Endothelial cell (in vitro differentiated cells): Measurements from ENCODE around the gene MIPEP. TPM values are rescaled to one million over a fixed set of nuclear protein-coding genes. Genes with fewer than 3 reads are reported as not detected.

ENCODE experiments used
- DNase-seq: peaks from one replicate; pipeline ENCODE4 v3.0.0; 2021; ENCODE audit warnings: low spot score
- H3K27ac Mint-ChIP-seq: one replicate; pipeline ENCODE4 v1.8.0; 2021; ENCODE audit warnings: mixed read lengths, inconsistent platforms; ENCODE audit not compliant: unreplicated experiment
- H3K27me3 Mint-ChIP-seq: one replicate; pipeline ENCODE4 v1.8.0; 2021; ENCODE audit warnings: mild to moderate bottlenecking, moderate library complexity, mixed read lengths, inconsistent platforms; ENCODE audit not compliant: unreplicated experiment
- H3K36me3 Mint-ChIP-seq: one replicate; pipeline ENCODE4 v1.8.0; 2021; ENCODE audit warnings: mild to moderate bottlenecking, low read depth, mixed read lengths, inconsistent platforms; ENCODE audit not compliant: unreplicated experiment
- H3K4me1 Mint-ChIP-seq: one replicate; pipeline ENCODE4 v1.8.0; 2021; ENCODE audit warnings: mild to moderate bottlenecking, mixed read lengths, inconsistent platforms; ENCODE audit not compliant: unreplicated experiment
- H3K4me3 Mint-ChIP-seq: one replicate; pipeline ENCODE4 v1.8.0; 2021; ENCODE audit warnings: mild to moderate bottlenecking, mixed read lengths, inconsistent platforms; ENCODE audit not compliant: unreplicated experiment
- H3K9me3 Mint-ChIP-seq: one replicate; pipeline ENCODE4 v1.8.0; 2021; ENCODE audit warnings: mixed read lengths, inconsistent platforms; ENCODE audit not compliant: unreplicated experiment
- total RNA-seq: library from RNA; stranded (reverse); fragmentation: NEBNext Ultra II Directional; extraction: Animal tissue kit (Norgen Biotek cat#: 25700); gene quantifications from one replicate; pipeline ENCODE4 v1.2.1, GENCODE V29; 2021; ENCODE audit not compliant: unreplicated experiment
- TF ChIP-seq, protein P1 (sequence below): fragments of 200-600 bp; sonication (generic); IDR thresholded peaks from one replicate; pipeline ENCODE4 v1.5.0; 2021; ENCODE audit warnings: antibody characterized with exemption; ENCODE audit not compliant: unreplicated experiment

Gene MIPEP
- total RNA-seq, 1 donor from 2014 or later = 8.8 TPM

DNA sequence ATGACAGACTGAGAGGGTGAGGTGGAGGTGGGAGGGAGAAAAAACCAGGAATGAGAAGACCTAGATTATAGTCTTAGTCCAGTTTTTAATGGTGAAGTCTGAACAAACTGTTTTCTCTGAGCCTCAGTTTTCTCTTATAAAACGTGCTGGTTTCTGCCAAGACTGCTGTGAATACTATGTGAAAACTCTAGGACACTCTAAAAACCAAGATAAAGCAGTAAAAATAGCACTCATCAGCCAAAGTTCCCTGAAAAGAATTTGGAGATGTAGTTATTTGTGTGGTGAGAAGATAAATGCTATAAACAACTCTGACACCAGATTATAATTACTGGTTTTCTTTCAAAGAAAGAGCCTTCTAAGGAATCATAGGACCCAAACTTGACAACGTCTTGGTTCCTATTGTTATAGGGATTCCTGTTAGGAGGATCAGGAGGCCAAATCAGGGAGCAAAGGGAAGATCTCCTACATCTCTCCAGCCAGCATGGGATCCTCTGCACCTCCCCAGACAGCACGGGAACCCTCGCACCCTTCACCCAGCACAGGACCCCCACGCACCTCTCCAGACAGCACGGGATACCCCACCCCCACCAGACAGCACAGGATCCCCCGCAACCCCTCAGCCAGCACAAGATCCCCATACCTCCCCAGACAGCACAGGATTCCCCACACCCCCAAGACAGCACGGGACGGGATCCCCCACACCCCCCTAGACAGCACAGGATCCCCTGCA is 130.2 kb downstream of the MIPEP start:
- Mint-ChIP-seq H3K36me3 (no peaks in the 10 kb centered on the region), H3K4me1 (peaks cover 7% of the 10 kb centered on the region), H3K4me3 (no peak overlapping the region), H3K27ac (no peak overlapping the region), H3K27me3 (no peaks in the 10 kb centered on the region), H3K9me3 (no peaks in the 10 kb centered on the region)
- TF ChIP-seq, protein P1, sequence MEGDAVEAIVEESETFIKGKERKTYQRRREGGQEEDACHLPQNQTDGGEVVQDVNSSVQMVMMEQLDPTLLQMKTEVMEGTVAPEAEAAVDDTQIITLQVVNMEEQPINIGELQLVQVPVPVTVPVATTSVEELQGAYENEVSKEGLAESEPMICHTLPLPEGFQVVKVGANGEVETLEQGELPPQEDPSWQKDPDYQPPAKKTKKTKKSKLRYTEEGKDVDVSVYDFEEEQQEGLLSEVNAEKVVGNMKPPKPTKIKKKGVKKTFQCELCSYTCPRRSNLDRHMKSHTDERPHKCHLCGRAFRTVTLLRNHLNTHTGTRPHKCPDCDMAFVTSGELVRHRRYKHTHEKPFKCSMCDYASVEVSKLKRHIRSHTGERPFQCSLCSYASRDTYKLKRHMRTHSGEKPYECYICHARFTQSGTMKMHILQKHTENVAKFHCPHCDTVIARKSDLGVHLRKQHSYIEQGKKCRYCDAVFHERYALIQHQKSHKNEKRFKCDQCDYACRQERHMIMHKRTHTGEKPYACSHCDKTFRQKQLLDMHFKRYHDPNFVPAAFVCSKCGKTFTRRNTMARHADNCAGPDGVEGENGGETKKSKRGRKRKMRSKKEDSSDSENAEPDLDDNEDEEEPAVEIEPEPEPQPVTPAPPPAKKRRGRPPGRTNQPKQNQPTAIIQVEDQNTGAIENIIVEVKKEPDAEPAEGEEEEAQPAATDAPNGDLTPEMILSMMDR = no peak
- DNase-seq = no peak

DNA sequence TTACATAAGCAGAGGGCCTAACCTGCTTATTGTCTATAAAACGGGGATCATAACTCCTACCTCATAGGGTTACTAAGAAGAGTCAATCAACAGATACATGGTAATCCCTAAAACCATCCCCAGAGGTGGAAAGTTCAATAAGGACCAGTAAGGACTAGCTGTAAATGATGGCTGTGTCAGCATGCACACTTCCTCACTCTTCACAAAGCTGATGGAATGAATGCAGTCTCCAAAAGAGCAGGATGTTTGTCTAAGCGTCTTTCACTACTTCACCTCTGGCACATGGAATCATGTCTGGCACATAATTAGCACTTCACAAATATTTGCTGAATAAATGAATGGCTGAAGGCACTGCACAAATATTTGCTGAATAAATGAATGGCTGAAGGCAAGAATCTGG is 134.2 kb downstream of the MIPEP start:
- H3K36me3 Mint-ChIP-seq = no peaks in the 10 kb centered on the region
- H3K4me1 Mint-ChIP-seq = peaks cover 7% of the 10 kb centered on the region
- no peak overlapping the region for H3K4me3 Mint-ChIP-seq
- no peak overlapping the region for H3K27ac Mint-ChIP-seq
- no peak for DNase-seq
- no peaks in the 10 kb centered on the region for H3K9me3 Mint-ChIP-seq
- H3K27me3 Mint-ChIP-seq = no peaks in the 10 kb centered on the region
- TF ChIP-seq, protein P1 = no peak

DNA sequence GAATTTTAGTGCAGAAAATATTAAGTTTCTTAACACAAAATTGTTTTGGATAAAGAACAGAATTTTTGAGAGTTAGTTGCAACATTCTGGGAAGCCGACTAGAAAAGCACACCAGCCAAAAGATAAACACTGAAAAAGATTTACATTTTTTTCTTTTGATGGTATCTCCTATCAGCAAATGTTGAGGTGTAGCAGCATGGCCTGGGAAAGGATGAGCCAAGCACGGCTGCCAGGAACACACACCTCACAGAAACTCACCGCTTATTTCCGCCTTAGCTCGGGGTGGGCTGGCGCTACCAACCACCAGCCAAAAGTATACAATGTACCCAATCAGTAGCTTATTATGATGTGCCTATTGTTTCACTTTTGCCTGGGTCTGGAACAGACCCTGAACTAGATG is 134.7 kb downstream of the MIPEP start:
- H3K4me1 Mint-ChIP-seq = peaks cover 8% of the 10 kb centered on the region
- no peaks in the 10 kb centered on the region for H3K9me3 Mint-ChIP-seq
- no peak overlapping the region for H3K4me3 Mint-ChIP-seq
- H3K27me3 Mint-ChIP-seq = no peaks in the 10 kb centered on the region
- no peak overlapping the region for H3K27ac Mint-ChIP-seq
- DNase-seq = no peak
- TF ChIP-seq, protein P1 = no peak
- H3K36me3 Mint-ChIP-seq = no peaks in the 10 kb centered on the region

DNA sequence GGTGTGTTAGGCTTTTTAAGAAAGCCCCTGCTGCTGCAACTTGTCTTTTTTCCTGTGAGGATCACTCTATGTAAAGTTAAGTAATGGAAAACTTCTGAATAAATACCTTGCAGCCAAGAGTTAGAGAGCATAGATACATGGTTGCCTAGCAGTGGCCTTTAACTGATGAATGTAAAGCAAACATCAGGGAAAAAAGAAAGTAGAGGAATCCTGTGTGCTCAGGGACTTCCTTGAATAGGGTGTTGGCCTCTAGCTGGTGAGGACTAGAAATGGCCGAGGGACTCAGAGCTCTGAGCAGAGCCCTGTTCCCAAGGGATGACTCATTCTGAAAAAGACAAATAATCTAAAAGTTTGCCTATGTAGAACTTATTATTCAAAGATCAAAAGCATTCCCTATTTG is 135.7 kb downstream of the MIPEP start:
- TF ChIP-seq, protein P1 = no peak
- peaks cover 11% of the 10 kb centered on the region for H3K4me1 Mint-ChIP-seq
- no peak for DNase-seq
- H3K4me3 Mint-ChIP-seq = no peak overlapping the region
- H3K36me3 Mint-ChIP-seq = no peaks in the 10 kb centered on the region
- H3K27ac Mint-ChIP-seq = no peak overlapping the region
- no peaks in the 10 kb centered on the region for H3K9me3 Mint-ChIP-seq
- no peaks in the 10 kb centered on the region for H3K27me3 Mint-ChIP-seq

DNA sequence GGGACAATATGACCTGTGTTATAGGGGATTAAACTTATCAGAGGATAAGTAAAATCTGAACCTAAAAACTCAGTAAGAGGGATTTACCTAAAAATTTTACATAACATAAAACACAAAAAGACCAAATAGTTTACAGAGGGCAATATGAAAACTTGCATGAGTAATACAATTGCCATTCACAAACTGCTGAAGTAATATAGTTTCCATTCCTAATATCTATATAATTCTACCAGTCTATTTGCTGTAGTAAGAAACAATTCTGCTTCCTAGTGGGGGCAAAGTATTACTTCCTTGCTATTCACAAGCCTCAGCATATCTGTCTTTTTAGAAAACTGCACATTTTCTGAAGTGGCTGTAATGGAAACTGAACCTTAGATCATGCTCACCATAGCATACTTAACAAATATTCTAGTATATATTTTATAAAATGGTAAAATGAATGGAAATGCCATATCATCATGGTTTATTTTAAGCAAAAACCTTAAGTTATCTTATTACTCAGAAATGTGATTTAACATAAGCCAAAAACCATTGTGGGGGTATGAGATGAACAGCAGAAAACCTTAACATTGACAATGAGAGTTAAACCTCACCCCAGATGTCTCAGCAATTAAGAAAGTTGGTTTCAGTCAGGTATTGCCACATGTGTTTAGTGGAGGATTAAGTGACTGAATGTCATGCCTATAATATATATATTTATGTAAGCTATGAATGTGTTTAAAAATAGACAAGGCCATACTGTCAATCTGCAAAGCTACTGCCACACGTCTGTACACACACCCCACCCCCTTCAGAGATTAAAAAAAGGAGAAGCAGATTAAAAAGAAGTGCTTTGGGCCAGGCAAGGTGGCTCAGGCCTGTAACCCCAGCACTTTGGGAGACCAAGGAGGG is 136.8 kb downstream of the MIPEP start:
- Mint-ChIP-seq H3K4me3 (no peak overlapping the region), H3K9me3 (no peaks in the 10 kb centered on the region), H3K36me3 (no peaks in the 10 kb centered on the region), H3K4me1 (peaks cover 11% of the 10 kb centered on the region), H3K27me3 (no peaks in the 10 kb centered on the region), H3K27ac (no peak overlapping the region)
- TF ChIP-seq, protein P1 = no peak
- no peak for DNase-seq
